AML-193 (cell line): ENCODE data around the gene OGFR.

Experiments
- DNase-seq, 2 experiments: peaks; one replicate each; lab custom pipeline; 2025; lab: John Stamatoyannopoulos, UW

Gene OGFR

GRCh38 chr20:62825333-62825985, 20.8 kb downstream of the OGFR start:
- no peak for DNase-seq

GRCh38 chr20:62825986-62826645, 21.5 kb downstream of the OGFR start:
- no peak for DNase-seq

GRCh38 chr20:62826646-62827310, 22.1 kb downstream of the OGFR start:
- no peak for DNase-seq

- no peak for DNase-seq
These were observed 22.8 kb downstream of the OGFR start for GRCh38 chr20:62827311-62828038.

- no peak for DNase-seq
These were observed 23.4 kb downstream of the OGFR start for GRCh38 chr20:62828051-62828450.

- no peak for DNase-seq
These were observed 24.0 kb downstream of the OGFR start for GRCh38 chr20:62828511-62829230.

GRCh38 chr20:62829231-62830230, 24.9 kb downstream of the OGFR start:
- no peak for DNase-seq

- DNase-seq = no peak
These were observed 25.6 kb downstream of the OGFR start for GRCh38 chr20:62830251-62830650.

- DNase-seq = no peak
These were observed 26.2 kb downstream of the OGFR start for GRCh38 chr20:62830821-62831220.

GRCh38 chr20:62831361-62831788, 26.7 kb downstream of the OGFR start:
- no peak for DNase-seq

- no peak for DNase-seq
These were observed 27.2 kb downstream of the OGFR start for GRCh38 chr20:62831854-62832211.

- DNase-seq = no peak
These were observed 27.7 kb downstream of the OGFR start for GRCh38 chr20:62832212-62832922.

GRCh38 chr20:62832951-62833391, 28.3 kb downstream of the OGFR start:
- DNase-seq = no peak

GRCh38 chr20:62834967-62835730, 30.5 kb downstream of the OGFR start:
- no peak for DNase-seq

- DNase-seq = no peak
These were observed 31.6 kb downstream of the OGFR start for GRCh38 chr20:62835931-62836861.

GRCh38 chr20:62836967-62837490, 32.4 kb downstream of the OGFR start:
- DNase-seq = no peak

GRCh38 chr20:62837790-62838127, 33.1 kb downstream of the OGFR start:
- DNase-seq = no peak
